Measurements from ENCODE around the gene OVAAL.

- TF ChIP-seq CTCF (conservative IDR thresholded peaks at IDR 0.05; ENCODE audit: low read length) (no peak), EZH2phosphoT487 (IDR thresholded peaks at IDR 0.05; ENCODE audit: borderline replicate concordance, low read depth, low read length) (no peak)
These were observed 16.0 kb upstream of the OVAAL start for GRCh38 chr1:180542838-180543145.

Measured in OCI-LY7 (cell line).